Stimulated activated CD8-positive, alpha-beta memory T cell treated with anti-CD3 and anti-CD28 coated beads, Interleukin-7, amount 100 ng/mL, for 4 hours (primary cell): Measurements from ENCODE around the gene MON1B.
"Not testable (repeated sequence)": the region's sequence is repeated elsewhere in the genome, so short reads cannot be mapped to it uniquely, and the experiment has no call there.

Experiments
- DNase-seq, 2 donors: peaks; one replicate each; pipeline ENCODE4 v3.0.0-alpha.2; 2020; ENCODE audit warnings: low read depth in 2 of 2

MON1B gene

GRCh38 chr16:77197747-77198146, 6.8 kb downstream of the MON1B start:
- no peak for DNase-seq

GRCh38 chr16:77199211-77199610, 8.2 kb downstream of the MON1B start, which contains the start of gene SYCE1L:
Gene SYCE1L, plus strand, starts transcription at chr16:77199408. Its CDS starts 44 bp downstream, at chr16:77199452.
- no peak for DNase-seq

GRCh38 chr16:77206533-77206932, 15.5 kb downstream of the MON1B start:
- no peak for DNase-seq

GRCh38 chr16:77207030-77207429, 16.0 kb downstream of the MON1B start:
- no peak for DNase-seq

- DNase-seq, result no peak
These were observed 17.4 kb downstream of the MON1B start for GRCh38 chr16:77208382-77208781.

- DNase-seq, result peak; percentile 57 to 78
These were observed 21.1 kb downstream of the MON1B start for GRCh38 chr16:77211880-77212740.

GRCh38 chr16:77212741-77213541, 22.0 kb downstream of the MON1B start:
- DNase-seq, result peak; percentile 42 to 47

- DNase-seq, result no peak
These were observed 22.6 kb downstream of the MON1B start for GRCh38 chr16:77213542-77214106.

- DNase-seq, result no peak
These were observed 23.6 kb downstream of the MON1B start for GRCh38 chr16:77214411-77215138.

GRCh38 chr16:77219437-77219836, 28.4 kb downstream of the MON1B start:
- DNase-seq, result no peak

GRCh38 chr16:77220427-77220826, 29.4 kb downstream of the MON1B start:
- no peak for DNase-seq

- DNase-seq, result no peak
These were observed 30.5 kb downstream of the MON1B start for GRCh38 chr16:77221482-77221881.

- no peak for DNase-seq
These were observed 32.2 kb downstream of the MON1B start for GRCh38 chr16:77223184-77223583.

- DNase-seq, result no peak
These were observed 34.2 kb downstream of the MON1B start for GRCh38 chr16:77225182-77225581.

GRCh38 chr16:77227745-77228144, 36.8 kb downstream of the MON1B start:
- no peak for DNase-seq

- DNase-seq, result no peak
These were observed 40.1 kb downstream of the MON1B start for GRCh38 chr16:77231047-77231446.

GRCh38 chr16:77233799-77234519, 43.0 kb downstream of the MON1B start:
- DNase-seq, result no peak

- DNase-seq, result no peak
These were observed 43.6 kb downstream of the MON1B start for GRCh38 chr16:77234611-77235010.

GRCh38 chr16:77236063-77236511, 45.1 kb downstream of the MON1B start:
- DNase-seq, result peak; percentile 71 to 72

GRCh38 chr16:77238593-77238992, 47.6 kb downstream of the MON1B start:
- no peak for DNase-seq

- DNase-seq, result not testable (repeated sequence)
These were observed 51.5 kb downstream of the MON1B start for GRCh38 chr16:77242471-77242870.
